HL-60/S4 treated with retinoic acid at 250 ng/mL for 4 days and 3 days (cell line): Measurements from ENCODE around the gene GTF2H4.

Source experiments
- in situ Hi-C: fragments of 300-500 bp; cut with MboI; formaldehyde crosslinking; loops from 2 replicates; pipeline ENCODE4 v1.7.0; 2022; ENCODE audit warnings: low sequenced_read_pairs

The GTF2H4 gene

DNA sequence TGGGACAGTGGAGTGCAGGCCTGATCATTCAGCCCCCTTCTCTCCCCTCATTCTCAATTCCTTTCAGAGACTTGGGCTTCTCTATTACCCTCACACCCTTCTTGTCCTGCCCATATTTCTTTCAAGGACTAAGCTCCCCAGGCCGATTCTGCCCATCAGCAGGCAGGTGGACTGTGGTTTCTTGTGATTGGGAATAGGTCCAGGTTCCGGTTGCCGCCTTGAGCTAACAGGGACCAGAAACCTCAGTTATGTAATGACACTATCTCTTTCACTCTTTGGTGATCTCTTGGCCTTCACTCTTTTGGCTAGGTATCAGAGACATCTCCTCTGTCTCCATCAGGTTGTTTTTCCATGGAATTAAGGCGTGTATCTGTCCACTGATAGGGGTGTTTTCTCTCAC is 39.2 kb downstream of the GTF2H4 start:
- in situ Hi-C loops = no loop called here

DNA sequence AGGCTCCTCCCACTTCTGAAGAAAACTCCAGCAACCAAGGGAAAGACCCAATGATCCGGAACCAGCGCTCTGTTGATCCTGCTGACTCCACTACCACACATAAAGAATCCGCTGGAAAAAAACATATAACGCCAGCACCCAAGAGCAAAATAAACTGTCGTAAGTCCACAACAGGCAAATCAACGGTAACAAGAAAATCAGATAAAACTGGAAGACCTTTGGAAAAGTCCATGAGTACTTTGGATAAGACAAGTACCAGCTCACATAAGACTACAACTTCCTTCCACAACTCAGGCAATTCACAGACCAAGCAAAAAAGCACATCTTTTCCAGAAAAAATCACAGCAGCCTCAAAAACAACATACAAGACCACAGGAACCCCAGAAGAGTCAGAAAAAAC is 40.8 kb downstream of the GTF2H4 start:
- in situ Hi-C loops = no loop called here

DNA sequence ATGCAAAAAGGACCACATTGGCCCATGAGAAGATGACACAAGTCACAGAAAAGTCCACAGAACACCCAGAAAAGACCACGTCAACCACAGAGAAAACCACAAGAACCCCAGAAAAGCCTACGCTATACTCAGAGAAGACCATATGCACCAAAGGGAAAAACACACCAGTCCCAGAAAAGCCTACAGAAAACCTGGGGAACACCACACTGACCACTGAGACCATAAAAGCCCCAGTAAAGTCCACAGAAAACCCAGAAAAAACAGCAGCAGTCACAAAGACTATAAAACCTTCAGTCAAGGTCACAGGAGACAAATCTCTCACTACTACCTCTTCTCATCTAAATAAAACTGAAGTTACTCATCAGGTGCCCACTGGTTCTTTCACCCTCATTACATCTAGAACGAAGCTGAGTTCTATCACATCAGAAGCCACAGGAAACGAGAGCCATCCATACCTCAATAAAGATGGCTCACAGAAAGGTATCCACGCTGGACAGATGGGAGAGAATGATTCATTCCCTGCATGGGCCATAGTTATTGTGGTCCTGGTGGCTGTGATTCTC is 44.0 kb downstream of the GTF2H4 start:
- in situ Hi-C loops = no loop called here

DNA sequence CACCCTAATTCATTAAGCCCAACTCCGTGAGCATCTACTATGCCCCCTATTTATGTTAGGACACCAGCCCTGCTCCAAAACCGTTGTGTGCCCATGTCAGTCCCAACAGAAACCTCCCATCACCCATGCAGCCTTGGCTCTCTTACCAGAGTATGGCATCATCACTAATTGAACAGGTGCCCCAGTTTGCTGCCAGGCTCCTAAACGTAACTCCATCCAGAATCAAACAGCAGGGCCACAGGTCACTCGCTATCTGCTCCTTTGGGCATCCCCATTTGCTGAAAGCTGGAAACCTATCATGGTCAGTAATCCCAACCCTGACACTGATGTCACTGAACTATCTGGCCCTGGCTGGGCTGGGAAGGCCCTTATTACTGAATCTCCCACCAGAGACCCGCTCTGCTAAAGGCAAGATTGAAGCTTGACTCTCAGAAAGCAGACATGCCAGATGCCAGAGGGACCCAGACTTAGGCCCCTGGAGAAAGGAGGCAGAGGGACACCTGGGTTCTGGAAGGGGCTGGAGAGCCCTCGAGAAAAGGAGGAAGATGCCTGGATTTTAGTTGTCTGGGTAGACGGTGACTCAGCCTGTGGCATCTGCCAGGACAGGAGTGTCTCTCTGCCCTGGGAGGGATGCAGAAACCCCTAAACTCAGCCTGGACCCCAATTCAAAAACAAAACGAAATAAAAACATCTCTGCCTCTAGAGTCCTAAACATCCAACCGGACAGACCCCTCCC is 46.8 kb downstream of the GTF2H4 start:
- in situ Hi-C loops = no loop called here

DNA sequence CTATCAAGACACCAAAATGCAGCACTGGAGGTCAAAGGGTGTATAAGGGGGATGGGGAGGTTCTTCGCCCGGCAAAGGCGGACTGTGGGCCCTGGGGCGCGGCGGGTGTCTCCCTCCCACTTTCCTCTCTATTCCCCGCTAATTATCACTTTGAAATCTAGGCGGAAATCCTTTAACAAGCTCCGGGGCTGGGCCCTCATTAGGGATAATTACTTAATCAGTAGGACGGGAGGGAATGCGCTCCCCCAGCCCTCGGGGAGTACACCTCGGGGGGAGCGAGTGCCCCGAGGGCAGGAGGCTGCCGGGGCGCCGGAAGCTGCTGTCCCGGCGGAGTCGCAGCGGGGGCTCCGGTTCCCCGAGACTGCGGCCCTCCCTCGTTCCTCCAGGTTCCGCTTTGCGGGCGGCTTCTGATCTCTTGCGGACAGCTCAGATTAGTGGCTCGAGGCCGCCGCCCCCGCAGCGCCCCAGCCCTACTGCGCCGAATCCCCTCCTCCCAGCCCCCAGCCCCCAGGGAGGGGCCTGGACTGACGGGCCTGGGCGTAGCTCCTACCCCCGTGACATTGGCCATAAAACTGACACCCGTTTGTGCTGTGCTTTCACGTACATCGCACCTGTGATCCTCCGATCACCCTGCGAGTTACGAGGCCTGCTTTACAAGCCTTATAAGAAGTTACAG is 47.5 kb downstream of the GTF2H4 start:
- in situ Hi-C loops = no loop called here

DNA sequence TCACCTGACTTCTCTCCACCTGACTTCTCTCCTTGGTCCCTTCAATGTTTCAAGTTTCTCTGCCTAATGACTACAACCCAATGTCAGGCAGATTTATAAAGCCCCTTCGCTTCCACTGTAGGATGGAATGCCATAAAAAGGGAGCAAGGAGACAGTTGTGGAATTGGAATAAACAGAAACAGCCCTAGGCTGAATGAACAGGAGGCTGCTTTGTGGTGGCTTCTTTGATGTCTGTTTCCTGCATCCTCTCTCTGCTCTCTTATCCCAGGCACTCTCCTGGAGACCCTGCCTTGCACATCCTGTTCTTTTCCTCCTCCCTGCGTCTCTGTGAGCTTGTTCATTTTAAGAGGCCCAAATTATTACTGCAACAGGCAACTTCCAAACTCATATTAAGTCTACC is 49.7 kb downstream of the GTF2H4 start:
- in situ Hi-C loops = no loop called here

DNA sequence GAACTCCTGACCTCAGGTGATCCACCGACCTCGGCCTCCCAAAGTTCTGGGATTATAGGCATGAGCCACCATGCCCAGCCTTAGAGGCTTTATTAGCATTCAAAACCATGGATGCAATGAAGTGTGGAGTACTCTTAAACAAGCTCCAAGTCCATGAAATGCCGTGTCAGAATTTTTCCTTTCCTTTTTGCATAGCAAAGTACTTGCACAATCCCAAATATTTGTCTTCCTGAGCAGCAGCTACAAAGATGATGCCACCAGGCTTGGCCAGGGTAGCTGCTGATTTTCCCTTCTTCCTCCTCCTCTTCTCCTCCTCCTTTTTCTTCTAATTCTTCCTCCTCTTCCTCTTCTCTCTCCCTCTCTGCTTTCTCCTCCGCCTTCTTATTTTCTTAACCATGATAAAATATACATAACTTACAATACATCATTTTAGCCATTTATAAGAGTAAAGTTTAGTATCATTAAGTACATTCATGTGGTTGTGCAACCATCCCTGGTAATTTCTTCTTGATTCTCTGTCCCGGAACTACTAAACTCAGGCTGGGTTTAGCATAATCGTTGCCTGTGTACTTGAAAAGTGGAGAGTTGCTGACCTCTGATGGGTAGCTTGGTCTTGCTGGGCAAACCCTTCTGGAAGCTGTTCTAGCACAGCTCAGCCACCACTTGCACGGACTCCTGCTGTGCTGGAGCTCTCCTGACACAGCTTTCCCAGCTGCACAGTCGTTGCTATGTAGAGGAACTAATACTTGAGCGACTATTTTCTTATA is 53.1 kb downstream of the GTF2H4 start:
- in situ Hi-C loops = no loop called here

DNA sequence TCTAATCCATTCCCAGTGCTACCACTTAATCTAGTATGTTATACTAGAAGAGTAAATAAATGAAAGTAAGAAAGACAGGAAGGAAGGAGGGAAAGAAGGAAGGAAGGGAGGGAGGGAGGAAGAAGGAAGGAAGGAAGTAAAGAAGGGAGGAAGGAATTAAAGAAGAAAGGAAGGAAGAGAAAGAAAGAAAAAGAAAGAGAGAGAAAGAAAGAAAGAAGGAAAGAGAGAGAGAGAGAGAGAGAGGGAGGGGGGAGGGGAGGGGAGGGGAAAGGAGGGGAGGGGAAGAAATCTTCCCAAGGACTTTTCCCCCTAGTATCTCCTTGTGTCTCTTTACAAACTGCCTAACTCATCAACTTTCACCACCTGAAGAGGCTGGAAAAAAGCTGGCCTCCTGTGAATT is 54.7 kb downstream of the GTF2H4 start:
- in situ Hi-C loops = no loop called here

DNA sequence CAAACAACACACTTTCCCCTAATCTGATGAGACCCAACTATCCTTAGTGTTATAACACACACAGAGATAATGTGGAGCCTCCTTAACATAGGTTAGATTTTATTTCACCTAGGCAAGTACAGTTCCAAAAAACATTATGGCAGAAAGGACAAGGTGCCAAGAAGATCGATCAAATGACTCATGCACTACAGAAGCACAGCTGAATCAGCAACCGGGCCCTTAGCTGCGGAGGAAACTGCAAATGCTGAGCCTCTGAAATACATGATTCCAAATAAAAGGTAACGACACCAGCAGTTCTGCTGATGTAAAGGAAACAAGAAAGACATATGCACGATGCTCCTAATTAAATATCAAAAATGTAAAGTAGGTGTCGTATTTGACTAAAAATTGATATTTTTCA is 55.6 kb downstream of the GTF2H4 start:
- in situ Hi-C loops = no loop called here
